GM19463 (cell line): Measurements from ENCODE around the gene CCT2.
"Not testable (repeated sequence)": the region's sequence is repeated elsewhere in the genome, so short reads cannot be mapped to it uniquely, and the experiment has no call there.

Source experiments
- ATAC-seq: cut with Tn5 transposase; IDR thresholded peaks from one replicate; pipeline ENCODE4 v1.9.1; 2021; ENCODE audit warnings: mild to moderate bottlenecking, moderate library complexity; ENCODE audit not compliant: unreplicated experiment

Gene CCT2

DNA sequence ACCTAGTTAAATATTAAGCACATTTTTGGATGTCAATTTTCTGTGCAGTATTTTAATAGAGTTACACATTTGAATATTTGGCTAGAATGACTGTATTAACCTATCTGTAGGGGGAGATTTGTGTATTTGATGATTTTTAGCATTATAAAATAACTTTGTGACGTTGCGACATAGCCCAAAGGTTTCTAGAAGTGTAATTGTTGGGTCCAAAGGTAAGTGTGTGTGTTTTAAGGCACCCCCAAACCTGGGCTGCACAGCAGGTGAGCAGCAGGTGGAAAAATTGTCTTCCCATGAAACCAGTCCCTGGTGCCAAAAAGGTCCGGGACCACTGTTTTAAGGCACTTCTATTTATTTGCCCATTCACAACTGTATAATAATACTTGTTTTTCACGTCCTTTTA, 3.3 kb downstream of the CCT2 start:
- no peak for ATAC-seq

DNA sequence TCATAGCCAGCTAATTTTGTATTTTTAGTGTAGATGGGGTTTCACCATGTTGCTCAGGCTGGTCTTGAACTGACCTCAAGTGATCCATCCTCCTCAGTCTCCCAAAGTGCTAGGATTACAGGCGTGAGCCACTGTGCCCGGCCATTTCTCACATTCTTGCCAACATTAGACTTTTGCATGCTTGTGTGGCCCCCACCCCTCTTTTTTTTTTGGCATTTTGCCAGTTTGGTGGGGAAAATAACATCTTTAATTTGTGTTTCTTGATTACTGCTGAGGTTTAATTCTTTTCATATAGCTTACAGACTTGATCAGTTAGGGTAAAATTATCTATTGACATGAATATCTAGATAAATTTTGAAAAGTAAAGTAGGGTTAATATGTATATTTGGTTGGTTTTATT, 3.8 kb downstream of the CCT2 start:
- ATAC-seq, result no peak

DNA sequence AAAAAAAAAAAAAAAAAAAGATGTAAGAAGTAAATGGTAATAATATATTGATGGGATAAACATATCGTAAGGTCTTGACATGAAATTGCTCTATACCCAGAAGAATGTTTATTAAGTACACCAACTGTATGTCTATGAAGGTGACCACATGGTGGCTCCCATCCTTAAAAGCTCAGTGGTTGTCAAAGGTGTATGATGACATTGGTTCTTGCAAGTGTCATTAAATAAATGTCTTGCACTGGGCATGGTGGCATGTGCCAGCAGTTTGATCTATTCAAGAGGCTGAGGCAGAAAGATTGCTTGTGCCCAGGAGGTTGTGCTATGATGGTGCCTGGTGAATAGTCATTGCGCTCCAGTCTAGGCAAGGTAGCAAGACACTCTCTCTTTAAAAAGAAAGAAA, 10.4 kb downstream of the CCT2 start:
- no peak for ATAC-seq

DNA sequence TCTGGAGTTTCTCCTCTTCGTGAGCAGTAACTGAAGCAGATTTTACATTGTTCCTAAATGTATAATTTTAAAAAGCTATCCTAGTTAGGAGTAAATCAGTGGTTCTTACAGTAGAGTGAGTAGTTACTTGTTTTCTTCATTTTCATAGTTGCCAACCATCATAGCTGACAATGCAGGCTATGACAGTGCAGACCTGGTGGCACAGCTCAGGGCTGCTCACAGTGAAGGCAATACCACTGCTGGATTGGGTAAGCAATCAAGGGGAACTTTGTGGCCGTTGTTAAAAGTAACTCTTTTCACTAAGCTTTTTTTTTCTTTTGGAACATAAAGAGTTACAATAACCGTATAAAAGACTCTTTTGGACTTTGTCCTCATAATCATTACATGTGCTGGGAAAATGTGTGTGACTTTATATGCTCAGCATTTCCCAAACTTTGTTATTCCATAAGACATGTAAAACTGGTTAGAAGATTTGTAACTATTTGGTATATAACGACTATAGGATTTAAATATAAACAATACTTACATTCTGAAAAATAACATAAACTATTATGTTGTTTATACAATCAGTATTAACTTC, 13.0 kb downstream of the CCT2 start:
- ATAC-seq, result no peak

DNA sequence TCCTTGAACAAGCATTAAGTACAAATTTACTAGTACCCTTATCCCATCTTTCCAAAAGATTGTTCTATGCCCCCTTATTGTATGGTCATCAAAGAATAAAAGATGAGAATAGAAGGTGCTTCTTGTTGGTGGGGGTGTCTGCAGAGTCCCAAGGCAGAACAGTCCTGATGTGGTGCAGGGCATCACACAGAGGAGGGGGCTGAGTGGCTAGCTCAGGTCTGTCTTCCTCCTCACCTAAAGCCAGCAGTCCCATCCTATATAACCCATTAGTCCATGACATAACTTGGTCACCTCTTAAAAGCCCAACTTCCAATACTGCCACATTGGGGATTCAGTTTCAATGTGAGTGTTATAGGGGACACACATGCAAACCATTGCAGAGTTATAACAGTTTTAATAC, 15.5 kb downstream of the CCT2 start:
- no peak for ATAC-seq

DNA sequence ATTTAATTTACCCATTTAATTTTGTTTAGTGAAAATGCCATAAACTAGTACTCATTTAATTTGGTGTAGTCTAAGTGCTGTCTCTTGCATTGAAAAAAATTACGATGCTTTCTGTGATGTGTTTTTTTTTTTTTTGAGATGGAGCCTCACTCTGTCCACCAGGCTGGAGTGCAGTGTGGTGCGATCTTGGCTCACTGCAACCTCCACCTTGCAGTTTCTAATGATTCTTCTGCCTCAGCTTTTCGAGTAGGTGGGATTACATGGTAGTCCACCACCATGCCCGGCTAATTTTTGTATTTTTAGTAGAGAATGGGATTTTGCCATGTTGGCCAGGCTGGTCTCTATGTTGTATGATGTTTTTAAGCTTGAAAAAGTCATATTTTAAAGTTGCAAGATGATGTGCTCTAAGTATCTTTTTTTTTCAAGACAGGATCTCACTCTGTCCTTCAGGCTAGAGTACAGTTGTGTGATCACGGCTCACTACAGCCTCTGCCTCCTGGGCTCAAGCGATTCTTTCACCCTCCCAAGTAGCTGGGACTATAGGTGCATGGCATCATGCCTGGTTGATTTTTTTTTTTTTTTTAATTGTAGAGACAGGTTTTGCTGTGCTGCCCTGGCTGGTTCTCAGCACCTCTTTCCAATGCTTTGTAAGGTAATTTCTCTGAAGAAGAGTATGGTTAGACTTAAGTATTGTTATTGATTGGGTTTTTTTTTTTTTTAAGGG, 16.9 kb downstream of the CCT2 start:
- no peak for ATAC-seq

DNA sequence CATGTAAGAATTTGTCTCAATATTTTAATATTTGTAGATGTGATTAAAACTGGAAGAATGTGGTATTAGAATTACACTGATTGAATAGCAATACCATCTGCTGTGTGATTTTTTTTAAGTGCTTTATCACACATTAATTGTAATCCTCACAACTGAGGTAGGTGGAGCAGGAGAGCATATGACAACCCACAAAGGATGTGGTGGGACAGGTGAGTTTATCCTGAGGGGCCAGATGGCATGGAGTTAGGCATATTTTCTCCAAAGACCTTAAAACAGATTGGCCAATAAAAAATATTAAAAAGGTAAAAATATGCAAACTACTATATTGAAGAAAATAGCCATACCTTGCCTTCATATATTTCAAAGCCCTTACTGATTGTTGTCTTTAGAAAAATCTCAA, 17.7 kb downstream of the CCT2 start:
- no peak for ATAC-seq

DNA sequence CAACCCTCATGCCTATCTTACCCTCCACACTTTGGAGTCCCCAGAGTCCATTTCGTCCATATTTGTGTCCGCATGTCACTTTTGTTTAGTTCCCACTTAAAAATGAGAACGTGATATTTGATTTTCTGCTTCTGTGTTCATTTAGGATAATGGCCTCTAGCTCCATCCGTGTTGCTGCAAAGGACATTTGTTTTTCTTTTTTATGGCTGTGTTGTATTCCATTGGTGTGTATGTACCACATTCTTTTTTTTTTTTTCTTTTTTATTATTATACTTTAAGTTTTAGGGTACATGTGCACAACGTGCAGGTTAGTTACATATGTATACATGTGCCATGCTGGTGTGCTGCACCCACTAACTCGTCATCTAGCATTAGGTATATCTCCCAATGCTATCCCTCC, 18.3 kb downstream of the CCT2 start:
- ATAC-seq, result not testable (repeated sequence)

DNA sequence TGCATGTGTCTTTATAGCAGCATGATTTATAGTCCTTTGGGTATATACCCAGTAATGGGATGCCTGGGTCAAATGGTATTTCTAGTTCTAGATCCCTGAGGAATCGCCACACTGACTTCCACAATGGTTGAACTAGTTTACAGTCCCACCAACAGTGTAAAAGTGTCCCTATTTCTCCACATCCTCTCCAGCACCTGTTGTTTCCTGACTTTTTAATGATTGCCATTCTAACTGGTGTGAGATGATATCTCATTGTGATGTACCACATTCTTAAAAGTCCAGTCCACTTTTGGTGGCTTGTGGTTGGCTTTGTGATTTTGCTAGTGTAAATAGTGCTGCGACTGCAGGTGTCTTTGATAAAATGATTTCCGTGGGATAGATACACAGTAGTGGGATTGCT, 19.0 kb downstream of the CCT2 start:
- not testable (repeated sequence) for ATAC-seq

DNA sequence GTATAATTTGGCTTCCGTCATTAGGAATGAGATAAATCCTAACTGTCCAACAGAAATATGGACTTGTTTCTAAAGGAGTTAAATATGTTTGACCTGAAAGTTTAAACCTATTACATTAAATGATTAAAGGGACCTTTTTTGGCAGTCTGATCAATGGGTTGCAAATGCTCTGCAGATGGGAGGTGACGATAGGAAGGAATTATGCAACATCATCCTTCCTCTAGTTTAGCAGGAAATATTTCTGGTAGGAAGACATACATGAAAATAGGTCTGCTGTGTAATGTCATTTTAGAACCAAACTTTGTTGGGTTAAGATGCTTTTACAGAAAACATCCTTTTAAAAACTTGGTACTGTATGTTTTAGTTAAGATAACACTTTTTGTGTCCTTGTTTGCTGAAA, 22.9 kb downstream of the CCT2 start:
- ATAC-seq, result no peak

DNA sequence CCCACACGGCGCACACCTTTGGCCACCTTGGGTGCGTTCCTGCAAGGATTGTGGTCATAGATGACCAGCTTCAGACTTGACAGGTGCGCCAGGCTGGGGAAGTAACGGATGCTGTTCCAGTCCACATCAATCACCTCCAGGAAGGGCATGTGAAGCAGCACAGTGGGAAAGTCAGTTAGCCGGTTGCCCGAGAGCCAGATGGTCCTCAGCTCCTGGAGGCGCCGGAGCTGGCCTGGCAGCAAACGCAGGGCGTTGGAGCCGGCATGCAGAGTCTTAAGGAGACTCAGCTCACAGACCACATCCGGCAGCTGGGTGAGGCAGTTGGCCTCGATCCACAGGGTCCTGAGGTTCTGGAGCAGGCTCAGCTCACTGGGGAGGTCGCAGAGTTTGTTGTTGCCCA, 24.9 kb downstream of the CCT2 start:
- no peak for ATAC-seq

DNA sequence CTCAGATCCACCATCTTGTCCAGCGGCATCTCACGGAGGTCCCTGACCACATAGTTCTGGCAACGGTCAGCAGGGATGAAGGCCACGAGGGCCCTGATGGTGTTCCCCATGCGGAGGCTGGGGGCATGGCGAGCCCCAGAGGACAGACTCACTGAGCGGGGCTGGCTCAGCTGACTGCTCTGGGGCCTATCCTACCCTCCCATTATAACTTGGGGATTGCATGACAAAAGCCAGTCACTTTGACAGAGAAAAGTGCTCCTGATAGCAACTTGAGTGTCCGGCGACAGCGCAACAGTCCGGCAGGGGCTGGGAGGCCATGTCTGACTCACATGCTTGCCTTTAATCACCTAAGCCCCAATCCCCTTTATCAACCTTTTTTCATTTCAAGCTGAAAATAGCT, 25.5 kb downstream of the CCT2 start, which contains the start of gene LRRC10:
Gene LRRC10, minus strand, starts transcription at position 179 of the 400 bp plus-strand sequence. Its CDS starts 69 bp downstream, at position 110.
- ATAC-seq, result no peak

DNA sequence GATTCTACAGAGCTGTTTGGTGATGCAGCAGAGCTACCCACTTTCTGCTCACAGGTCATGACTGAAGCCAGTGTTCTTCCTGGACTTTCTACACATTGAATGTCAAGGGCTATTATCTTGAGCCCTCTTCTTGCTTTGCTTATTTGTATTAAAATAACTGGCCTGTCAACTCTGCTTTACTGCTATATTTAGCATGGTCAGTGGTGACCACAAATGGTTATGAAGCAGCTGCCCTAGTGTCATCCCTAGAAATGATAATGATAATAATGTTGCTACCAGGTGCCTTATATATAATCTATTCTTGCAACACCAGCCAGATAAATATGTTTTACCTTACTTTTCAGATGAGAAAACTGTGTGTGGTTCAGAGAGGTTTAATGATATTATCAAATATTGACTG, 28.1 kb downstream of the CCT2 start:
- ATAC-seq, result no peak

DNA sequence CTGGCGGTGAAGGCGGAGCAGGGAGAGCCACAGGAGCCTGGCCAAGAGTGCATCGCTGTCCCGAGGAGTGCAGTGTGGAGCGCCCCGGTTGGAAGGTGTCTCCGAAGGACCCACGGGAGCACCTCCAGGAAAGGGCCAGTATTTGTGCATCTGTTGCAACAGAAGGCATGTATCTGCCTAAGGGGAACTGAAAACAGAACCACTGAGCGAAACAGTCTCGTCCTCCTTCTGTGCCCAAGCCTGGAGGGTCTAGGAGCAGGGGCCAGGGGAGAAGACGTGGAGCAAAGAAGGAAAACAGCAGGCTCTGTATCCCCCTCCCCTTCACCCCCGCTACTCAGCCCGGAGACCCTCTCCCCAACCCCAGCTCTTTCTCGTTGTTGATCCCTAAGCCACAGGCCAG, 30.8 kb downstream of the CCT2 start:
- no peak for ATAC-seq

DNA sequence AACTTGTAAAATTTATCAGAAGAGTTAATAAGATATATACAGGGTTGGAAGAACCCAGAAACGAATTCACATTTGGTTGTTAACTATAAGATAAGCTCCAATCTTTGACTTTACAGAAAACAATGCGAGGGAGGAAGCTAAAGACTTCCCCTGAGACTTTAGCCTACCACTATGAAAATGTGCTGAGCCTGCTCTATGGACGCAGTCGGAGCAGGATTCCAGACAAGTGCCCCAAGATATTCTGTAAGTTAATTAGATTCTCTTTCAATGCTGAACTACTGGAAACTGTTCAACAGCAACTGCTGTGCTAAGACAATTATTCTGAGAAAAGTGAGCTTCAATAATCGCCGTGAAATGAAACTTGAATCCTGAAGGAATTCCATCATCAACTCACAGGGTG, 33.8 kb downstream of the CCT2 start:
- ATAC-seq, result no peak

DNA sequence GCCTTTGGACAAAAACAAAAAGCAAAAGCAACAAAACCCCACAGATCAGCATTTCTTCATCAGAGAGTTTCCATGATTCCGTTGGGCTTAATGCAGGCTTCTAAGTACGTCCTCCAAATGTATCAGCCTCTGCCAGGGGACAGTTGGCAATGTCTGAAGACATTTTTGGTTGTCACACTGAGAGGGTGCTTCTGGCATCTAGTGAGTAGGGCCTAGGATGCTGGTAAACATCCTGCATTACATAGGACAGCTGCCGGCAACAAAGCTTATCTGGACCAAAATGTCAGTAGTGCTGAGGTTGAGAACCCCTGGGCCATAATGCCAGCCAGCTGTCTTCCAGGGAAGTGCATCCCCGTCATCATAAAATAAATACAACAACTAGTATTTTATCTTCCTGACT, 34.8 kb downstream of the CCT2 start:
- ATAC-seq, result no peak

DNA sequence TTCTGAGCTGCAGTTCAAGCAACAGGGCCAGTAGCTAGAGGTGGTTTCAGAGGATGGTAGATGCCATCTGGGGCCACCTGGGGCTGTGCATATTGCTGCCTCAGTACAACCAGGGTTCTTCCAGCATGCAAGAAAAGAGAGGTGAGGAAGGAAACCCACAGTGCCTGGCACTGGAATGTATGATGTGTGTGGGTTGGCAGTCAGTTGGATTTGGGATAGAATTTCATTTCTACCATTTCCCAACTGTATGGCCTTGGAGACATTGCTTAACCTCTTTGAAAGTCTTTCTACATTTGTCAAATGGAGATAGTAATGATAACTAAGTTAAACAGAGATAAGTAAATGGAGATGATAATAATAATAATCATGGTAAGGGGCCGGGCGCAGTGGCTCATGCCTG, 35.7 kb downstream of the CCT2 start:
- no peak for ATAC-seq

DNA sequence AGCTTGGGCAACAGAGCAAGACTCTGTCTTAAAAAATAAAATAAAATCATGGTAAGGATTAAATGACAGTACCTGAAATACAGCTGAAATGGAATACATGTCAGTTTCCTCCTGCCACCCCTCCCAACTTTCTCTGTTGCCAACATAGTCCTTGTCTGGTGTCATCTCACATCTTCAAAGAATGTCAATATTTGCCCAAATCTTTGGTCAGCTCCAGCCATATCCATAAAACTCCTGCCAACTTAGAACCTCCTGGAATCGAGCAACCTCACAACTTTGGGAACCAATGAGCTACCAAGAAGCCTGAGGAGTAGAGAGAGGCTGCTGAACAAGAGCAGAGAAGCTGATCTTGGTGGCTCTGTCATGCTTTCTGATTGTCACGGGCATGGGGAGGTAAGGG, 36.3 kb downstream of the CCT2 start:
- no peak for ATAC-seq

DNA sequence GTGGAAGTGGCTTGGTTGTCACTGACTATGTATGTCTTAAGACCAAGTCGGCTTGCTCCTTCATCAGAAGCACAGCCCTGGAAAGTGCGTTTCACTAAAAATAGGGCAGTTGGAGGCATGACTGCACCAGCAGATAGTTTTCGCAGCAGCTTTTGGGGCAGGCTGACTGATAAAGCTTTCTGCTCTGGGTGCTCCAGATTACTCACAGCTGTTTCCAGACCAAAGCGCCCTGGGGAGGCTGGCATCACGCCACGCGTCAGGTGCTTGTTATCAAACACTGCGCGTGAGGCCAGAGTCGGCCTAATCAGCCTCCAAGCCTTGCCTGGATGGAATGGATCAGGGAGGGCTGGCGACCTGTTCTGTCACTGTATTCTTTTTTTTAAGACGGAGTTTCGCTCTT, 38.7 kb downstream of the CCT2 start:
- no peak for ATAC-seq

DNA sequence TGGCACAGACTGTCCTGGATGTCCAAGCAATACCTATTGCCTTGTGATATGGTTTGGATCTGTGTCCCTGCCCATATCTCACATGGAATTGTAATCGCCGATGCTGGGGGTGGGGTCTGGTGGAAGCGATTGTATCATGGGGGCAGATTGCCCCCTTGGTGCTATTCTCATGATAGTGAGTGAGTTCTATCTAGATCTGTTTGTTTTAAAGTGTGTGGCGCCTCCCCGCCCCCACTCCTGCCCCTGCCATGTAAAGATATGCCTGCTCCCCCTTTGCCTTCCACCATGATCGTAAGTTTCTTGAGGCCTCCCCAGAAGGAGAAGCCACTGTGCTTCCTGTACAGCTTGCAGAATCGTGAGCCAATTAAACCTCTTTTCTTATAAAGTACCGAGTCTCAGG, 42.2 kb downstream of the CCT2 start:
- ATAC-seq, result no peak

DNA sequence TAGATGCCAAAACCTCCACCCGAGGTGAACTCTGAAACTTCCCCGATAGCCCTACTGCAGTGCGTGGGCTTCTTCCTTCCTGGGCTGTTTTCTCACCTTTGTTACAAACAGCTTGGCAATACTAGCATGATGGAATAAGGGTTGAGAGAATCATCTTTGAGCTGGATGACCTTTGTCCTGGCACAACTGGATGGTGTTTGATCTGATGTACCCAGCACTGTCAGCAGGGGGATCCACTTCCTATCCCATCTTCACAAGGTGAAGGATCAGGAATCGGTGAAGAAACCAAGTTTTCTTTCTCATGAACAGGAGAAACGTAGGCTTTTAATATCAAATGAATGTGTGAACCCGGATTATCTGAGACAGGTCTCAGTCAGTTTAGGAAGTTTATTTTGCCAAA, 44.9 kb downstream of the CCT2 start:
- no peak for ATAC-seq

DNA sequence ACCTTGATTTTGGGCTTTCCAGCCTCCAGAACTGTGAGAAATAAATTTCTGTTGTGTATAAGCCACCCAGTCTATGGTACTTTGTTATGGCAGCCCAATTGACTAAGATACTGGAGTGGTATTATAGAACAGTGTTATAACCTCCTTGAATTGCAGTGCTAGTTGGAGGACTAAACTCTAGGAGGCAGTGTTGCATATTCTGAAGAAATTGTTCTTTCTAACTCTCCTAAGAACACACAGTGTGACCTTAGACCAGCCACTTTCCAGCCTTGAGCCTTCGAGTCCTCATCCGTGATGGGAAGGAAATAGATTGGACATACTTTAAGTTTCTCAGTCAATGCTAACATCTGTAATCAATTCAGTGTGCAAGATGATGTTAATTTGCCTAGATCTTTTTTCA, 47.8 kb downstream of the CCT2 start:
- no peak for ATAC-seq
